KMS-11 (cell line): Measurements from ENCODE around the gene ISOC1.

Source experiments
- H2AFZ ChIP-seq: fragments of 200-600 bp; sonication (generic); 2 replicates; pipeline ENCODE4 v1.6.1; 2016; ENCODE audit warnings: antibody characterized with exemption, mixed run types, low read depth
- H3K27ac ChIP-seq: fragments of 200-600 bp; sonication (generic); 2 replicates; pipeline ENCODE4 v1.6.1; 2016; ENCODE audit warnings: mild to moderate bottlenecking, mixed run types
- H3K27me3 ChIP-seq: fragments of 200-600 bp; sonication (generic); 2 replicates; pipeline ENCODE4 v1.6.1; 2017; ENCODE audit warnings: mild to moderate bottlenecking, low read depth, mixed run types, moderate library complexity; ENCODE audit not compliant: insufficient read depth
- H3K36me3 ChIP-seq: fragments of 200-600 bp; sonication (generic); 2 replicates; pipeline ENCODE4 v1.6.1; 2017; ENCODE audit warnings: mild to moderate bottlenecking, mixed run types; ENCODE audit not compliant: insufficient read depth
- H3K4me1 ChIP-seq: fragments of 200-600 bp; sonication (generic); 2 replicates; pipeline ENCODE4 v1.6.1; 2016; ENCODE audit warnings: mild to moderate bottlenecking, low read depth, mixed run types; ENCODE audit not compliant: poor library complexity, severe bottlenecking
- H3K4me2 ChIP-seq: fragments of 200-600 bp; sonication (generic); 2 replicates; pipeline ENCODE4 v1.7.0; 2016; ENCODE audit warnings: mild to moderate bottlenecking, mixed run types
- H3K4me3 ChIP-seq: fragments of 200-600 bp; sonication (generic); IDR thresholded peaks from 2 replicates; pipeline ENCODE4 v1.6.1; 2017; ENCODE audit warnings: low read depth, low read length, mixed read lengths; ENCODE audit not compliant: insufficient read depth
- H3K79me2 ChIP-seq: fragments of 200-600 bp; sonication (generic); 2 replicates; pipeline ENCODE4 v1.6.1; 2016; ENCODE audit warnings: low read depth, mixed run types; ENCODE audit not compliant: insufficient read depth
- H3K9ac ChIP-seq: fragments of 200-600 bp; sonication (generic); 2 replicates; pipeline ENCODE4 v1.6.1; 2016; ENCODE audit warnings: mild to moderate bottlenecking, mixed run types
- H4K20me1 ChIP-seq: fragments of 200-600 bp; sonication (generic); 2 replicates; pipeline ENCODE4 v1.6.1; 2016; ENCODE audit warnings: mild to moderate bottlenecking, mixed run types; ENCODE audit not compliant: insufficient read depth
- TF ChIP-seq, protein P1 (sequence below): fragments of 200-600 bp; sonication (generic); conservative IDR thresholded peaks from 2 replicates; pipeline ENCODE4 v1.6.1; 2017; ENCODE audit warnings: low read depth, mild to moderate bottlenecking, antibody characterized with exemption, low read length, moderate library complexity, mixed read lengths

Gene ISOC1

DNA sequence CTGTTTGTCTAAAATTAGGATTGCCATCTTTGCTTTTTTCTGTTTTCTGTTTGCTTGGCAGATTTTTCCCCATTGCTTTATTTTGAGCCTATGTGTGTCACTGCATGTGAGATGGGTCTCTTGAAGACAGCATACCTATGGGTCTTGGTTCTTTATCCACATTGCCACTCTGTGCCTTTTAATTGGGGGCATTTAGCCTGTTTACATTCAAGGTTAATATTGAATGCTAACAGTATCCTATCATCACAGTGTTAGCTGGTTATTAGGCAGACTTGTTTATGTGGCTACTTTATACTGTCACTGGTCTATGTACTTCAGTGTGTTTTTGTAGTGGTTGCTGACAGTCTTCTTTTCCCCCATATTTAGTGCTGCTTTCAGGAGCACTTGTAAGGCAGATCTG lies 67.3 kb downstream of the ISOC1 start:
- TF ChIP-seq, protein P1, sequence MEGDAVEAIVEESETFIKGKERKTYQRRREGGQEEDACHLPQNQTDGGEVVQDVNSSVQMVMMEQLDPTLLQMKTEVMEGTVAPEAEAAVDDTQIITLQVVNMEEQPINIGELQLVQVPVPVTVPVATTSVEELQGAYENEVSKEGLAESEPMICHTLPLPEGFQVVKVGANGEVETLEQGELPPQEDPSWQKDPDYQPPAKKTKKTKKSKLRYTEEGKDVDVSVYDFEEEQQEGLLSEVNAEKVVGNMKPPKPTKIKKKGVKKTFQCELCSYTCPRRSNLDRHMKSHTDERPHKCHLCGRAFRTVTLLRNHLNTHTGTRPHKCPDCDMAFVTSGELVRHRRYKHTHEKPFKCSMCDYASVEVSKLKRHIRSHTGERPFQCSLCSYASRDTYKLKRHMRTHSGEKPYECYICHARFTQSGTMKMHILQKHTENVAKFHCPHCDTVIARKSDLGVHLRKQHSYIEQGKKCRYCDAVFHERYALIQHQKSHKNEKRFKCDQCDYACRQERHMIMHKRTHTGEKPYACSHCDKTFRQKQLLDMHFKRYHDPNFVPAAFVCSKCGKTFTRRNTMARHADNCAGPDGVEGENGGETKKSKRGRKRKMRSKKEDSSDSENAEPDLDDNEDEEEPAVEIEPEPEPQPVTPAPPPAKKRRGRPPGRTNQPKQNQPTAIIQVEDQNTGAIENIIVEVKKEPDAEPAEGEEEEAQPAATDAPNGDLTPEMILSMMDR: no peak
- H3K79me2 ChIP-seq: no peaks in the 10 kb centered on the region
- no peaks in the 10 kb centered on the region for H3K36me3 ChIP-seq
- H3K9ac ChIP-seq: no peak overlapping the region
- H3K27ac ChIP-seq: no peak overlapping the region
- H2AFZ ChIP-seq: no peak overlapping the region
- H4K20me1 ChIP-seq: no peaks in the 10 kb centered on the region
- H3K27me3 ChIP-seq: no peaks in the 10 kb centered on the region
- H3K4me3 ChIP-seq: no peak overlapping the region
- H3K4me2 ChIP-seq: no peak overlapping the region
- no peaks in the 10 kb centered on the region for H3K4me1 ChIP-seq
